GM19193 (cell line): ENCODE measurements around the gene LSP1.

Experiments
- POLR2A ChIP-seq: IDR thresholded peaks from 4 replicates; pipeline ENCODE4 v1.6.1; 2011; ENCODE audit not compliant: insufficient read depth, insufficient read length; ENCODE audit errors: extremely low read depth

The LSP1 gene

DNA sequence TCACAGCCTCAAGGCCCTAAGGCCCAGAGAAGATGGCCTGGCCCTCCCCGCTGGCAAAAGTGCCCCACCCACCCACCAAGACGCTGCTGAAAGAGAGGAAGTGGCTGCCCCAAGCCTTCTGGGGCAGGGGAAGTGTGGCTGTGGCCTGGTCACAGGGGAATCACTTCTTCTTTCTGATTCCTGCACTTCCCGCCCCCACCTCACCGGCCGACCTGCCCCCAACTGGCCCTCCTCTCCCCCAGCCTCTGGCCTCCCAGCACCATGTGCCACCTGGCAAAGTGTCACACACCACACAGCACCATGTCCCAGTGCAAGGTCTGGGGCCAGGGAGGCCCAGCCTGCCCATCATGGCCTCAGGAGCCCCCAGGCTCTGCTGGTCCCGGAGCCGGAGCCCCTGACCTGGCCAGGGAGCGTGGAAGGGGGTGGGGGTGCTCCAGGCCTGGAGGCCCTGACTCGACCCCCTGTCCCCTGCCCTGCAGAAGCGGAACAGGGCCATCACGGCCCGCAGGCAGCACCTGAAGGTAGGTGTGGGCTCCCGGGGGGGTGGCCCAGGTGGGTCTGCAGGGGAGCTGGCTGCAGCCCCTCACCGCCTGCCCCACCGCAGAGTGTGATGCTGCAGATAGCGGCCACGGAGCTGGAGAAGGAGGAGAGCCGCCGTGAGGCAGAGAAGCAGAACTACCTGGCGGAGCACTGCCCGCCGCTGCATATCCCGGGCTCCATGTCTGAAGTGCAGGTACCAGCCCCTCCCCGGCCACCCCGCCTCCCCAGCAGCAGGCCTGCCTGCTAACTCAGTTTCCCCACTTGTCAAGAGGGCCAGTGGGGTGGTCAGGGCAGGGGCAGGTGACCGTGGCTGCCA, 12.7 kb upstream of the LSP1 start:
- TF ChIP-seq POLR2A = no peak

DNA sequence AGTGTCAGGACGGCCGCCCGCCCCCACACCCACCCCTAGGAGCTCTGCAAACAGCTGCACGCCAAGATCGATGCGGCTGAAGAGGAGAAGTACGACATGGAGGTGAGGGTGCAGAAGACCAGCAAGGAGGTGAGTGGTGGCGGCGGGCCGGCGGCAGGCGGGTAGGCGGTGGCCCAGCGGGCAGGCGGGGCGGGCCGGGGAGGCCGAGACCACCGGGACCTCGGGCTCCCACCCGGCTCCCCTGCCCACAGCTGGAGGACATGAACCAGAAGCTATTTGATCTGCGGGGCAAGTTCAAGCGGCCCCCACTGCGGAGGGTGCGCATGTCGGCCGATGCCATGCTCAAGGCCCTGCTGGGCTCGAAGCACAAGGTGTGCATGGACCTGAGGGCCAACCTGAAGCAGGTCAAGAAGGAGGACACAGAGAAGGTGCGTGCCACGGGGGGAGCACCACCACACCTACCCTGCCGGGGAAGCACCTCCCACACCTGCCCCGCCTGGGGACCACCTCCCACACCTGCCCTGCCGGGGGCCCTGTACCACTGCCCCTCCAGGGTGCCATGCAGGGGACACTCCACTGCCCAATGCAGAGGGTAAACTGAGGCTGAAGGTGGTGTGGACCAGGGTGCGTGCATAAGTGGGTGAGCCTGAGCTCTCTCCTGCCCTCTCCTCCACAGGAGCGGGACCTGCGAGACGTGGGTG, 12.0 kb upstream of the LSP1 start:
- no peak for TF ChIP-seq POLR2A

DNA sequence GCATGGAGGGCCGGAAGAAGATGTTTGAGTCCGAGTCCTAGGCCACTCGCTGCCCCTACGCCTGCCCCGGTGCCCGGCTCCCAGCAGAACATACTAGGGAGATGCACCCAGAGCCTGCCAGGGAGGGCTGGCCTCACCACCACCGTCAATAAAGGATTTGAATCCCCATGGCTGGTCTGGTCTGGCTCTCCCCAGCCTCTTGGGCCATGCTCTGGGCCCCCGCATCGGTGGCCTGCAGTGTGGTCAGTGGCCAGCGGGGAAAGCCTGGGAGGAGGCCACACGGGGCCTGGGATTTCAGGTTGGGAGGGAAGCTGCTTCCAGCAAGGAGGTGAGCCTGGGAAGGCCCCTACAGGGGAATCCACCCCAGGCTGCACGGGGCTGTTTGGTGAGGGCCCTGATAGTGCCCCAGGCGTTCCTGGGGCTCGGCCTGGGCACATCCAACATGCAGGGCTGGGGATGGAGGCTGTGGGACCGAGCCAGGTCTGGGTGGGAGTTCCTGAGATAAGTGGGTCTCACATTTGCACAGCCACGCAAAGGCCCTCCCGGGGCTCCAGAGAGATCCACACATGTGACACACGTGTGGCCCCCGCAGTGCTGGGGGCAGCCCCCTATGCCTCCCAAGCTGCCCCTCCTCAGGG, 11.3 kb upstream of the LSP1 start:
- no peak for TF ChIP-seq POLR2A

DNA sequence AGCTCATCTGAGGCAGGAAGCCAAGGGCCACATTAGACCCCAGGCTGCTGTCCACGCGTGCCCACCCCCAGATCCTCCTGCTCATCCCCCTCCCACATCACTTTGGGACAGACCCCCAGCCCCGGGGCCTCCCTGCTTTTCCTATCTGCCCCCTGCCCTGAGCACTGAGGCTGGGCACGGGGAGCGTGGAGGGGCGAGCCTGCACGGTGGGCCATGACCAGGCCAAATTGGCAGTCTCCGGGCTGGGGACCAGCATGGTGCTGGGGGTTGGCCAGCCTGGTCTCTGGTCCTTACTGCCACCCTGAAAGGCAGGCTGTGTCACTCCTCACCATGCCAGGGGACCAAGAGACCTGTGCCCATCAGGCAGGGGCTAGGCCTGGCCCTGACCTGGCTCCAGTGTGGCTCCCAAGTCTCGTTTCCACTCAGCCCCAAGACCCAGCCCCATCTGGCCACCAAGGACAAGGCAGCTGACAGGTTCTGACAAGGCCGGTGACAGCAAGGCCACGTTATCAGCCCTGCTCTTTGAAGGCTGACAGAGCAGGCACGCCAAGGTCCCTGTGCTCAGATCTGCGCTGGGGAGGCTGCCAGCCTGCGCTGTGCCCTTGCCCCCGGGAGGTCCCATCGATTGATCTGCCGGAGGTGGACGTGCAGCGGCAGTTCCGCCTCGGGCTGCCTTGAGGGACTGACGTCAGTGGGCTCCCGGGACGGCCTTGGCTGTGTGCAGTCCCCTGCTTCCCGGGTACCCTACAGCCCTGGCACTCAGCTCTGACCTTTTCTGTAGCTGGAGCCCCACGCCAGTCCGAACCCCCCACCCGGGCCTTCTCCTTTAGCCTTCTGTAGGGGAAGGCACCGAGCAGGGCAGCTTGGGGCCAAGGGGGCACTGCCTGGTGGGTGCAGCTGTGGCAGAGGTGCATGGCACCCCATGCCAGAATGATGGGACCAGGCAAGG, 10.5 kb upstream of the LSP1 start:
- no peak for TF ChIP-seq POLR2A

DNA sequence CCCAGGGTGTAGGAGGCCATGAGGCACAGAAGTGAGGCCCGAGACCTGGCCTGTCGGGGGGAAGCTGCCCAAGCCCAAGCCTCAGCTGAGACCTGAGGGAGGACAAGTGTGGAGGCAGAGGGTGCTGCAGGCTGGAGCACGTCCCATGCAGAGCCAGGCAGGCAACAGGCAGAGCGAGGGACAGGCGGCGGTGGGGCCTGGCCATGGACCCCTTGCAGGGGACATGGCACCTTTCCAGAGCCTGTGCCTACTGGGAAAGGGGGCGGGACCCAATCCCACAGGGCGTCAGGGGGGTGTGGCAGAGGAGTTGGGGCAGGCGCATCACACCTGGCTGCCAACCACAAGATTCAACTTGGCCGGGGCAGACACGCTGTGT, 9.8 kb upstream of the LSP1 start:
- no peak for TF ChIP-seq POLR2A

DNA sequence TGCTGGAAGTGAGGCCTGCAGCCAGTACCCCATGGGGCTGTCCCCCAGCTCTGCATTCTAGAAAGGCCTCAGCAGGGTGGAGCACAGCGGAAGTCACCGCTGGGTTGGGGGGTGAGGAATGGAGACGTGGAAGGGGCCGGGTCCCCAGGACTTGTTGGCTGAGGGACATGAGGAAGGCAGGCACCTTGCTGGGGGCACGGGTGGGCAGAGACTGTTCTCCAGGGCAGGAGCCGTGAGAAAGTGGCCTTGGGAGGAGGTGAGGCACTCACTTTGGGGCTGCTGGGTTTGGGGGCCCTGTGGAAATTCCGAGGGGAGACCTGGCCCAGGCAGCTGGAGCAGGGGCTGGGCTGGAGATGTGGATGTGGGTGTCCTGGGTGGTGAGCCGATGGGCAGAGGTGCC, 9.1 kb upstream of the LSP1 start:
- no peak for TF ChIP-seq POLR2A

DNA sequence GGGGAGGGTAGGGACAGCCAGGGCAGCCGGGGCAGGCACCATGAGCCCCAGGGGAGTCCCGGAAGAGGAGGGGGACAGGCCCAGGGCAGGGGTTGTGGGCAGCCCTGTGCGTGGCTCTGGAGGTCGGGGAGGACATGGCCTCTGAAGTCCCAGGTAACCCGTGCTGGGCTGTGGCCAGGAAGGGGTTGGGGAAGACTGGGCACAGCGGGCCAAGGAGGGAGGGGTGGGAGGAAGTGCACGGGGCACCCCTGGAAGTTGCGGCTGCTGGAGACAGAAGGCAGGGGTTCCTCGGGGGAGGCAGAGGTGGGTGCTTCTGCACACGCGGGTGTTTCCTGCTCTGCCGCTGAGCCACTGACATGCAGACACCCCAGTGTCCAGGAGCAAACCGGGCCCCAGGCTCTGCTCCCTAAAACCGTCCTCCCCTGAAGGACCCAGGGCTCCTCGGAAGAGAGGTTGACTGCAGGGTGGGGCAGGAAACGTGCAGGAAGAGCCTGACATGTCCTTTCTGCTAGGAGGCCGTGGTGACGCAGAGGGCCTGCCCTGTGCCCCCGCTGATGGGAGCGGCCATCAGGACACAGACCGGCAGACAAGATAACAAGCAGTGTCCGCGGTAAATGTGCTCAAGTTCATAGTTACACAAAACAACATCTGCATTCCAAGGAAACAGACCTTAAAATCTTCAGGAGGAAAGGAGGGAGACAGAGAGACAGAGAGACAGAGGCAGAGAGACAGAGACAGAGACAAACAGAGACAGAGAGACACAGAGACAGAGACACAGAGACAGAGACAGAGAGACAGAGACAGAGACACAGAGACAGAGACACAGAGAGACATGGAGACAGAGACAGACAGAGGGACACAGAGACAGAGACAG, 8.4 kb upstream of the LSP1 start:
- no peak for TF ChIP-seq POLR2A

DNA sequence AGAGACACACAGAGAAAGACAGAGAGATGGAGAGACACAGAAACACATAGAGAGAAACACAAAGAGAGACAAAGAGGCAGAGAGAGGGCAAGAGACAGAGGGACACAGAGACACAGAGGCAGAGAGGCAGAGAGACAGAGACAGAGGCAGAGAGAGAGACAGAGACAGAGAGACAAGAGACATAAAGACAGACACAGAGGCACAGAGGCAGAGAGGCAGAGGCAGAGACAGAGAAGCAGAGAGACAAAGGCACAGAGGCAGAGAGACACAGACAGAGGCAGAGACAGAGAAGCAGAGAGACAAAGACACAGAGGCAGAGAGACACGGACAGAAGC, 7.8 kb upstream of the LSP1 start:
- TF ChIP-seq POLR2A = no peak

DNA sequence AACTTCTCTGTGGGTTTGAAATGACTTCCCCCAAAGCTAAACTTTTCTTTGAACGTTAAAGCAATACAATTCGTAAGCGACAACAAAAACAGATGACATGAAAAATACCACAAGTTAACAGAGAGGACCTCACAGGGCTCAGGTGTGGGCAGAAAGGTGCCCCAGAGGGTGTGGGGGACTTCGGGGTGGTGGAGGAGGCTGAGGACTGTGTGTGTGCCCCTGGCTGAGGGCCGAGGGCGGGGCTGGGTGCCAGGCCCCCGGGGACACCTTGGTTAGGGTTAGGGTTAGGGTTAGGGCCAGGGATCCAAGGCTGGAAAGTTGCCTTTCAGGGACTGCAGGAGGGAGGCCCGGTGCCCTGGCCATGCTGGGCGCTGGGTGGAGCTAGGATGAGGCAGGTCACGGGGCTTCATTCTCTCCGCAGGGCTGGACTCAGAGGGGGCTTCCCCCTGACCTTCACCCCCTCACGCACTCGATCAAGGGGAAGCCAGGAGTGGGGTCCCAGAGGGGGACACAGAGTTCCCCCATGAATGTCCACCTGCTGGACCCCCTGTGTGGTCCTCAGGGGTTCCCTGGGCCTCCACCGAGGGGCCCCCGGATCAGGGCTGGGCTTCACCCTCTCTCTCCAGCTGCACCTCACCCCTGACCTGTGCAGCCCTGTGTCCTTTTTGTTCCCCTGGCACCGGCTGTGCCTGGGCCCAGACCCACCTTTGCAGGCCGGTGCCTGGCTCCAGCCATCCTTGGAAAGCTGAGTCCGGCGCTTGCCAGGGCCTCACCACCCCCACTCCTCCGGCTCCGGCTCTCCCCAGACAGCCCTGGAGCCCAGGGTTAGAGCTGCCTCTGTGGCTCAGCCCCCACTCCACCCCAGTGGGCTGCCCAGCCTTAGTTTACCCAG, 7.1 kb upstream of the LSP1 start:
- TF ChIP-seq POLR2A = no peak

DNA sequence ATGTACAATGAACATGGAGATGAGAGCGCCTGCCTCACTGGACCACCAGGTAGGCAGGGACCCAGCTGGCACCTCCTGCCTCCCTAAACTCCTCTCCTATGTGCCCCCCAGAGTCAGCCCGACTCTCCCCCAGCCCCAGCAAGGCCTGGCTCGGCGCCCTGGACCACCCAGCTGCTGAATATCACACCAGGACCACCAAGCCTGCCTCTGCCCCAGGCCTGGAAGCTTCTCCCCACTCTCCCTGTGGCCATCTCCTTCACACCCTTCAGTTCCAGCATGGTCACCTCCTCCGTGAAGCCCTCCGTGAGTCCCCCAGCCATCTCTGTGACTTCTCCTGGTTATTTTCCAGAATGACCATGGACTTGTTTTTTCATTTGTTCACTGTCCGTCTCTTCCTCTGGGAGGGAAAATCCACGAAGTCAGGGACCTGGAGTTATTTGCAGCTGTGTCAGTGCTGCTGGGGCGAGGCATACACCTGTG, 6.4 kb upstream of the LSP1 start:
- no peak for TF ChIP-seq POLR2A

DNA sequence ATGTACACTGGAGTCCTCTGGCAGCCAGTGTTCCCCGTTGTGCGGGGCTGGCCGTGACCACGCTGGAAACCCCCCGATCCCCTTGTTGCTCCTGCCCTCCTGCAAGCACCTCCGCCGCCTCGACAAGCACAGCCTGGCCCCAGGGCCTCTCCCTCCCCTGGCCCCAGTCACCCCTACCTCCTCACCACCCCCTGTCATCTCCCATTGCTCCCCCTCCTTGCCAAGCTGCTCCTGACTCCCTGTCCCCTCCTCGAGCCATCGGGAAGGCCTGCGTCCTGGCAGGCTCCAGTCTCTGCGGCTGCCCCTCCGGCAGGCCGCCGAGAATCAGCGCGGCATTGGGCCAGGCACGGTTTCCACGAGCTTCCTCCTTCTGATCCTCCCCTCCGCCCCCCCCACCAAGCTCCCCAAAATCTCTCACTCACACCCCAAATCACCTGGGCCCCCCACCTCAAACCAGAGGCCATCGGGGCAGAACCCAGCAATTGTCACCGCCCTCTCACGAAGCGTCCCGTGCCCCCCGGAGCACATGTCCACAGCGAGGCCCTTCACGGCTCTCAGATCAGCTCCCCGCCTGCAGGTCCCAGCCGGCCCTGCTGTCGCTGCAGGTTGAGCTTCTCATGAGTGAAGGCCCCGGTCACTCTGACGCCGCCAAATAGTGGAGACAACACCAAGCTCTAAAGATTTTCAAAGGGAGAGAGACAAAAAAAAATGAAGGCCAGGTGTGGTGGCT, 5.7 kb upstream of the LSP1 start:
- no peak for TF ChIP-seq POLR2A
